Activated CD8-positive, alpha-beta memory T cell treated with anti-CD3 and anti-CD28 coated beads, Interleukin-2, amount 10 ng/mL, durations not matched to agents 7 days and 5 days (primary cell): ENCODE results near the gene TNFRSF1A. TPM values are rescaled to one million over a fixed set of nuclear protein-coding genes. Genes with fewer than 3 reads are reported as not detected.

Source experiments
- ATAC-seq: fragments of 150-1000 bp; cut with Tn5 transposase; one replicate; pipeline ENCODE4 v1.10.0; 2021; ENCODE audit warnings: moderate library complexity
- CTCF ChIA-PET: fragments of 350-600 bp; sonication (Branson Sonifier 250); formaldehyde crosslinking; loops from one replicate; lab custom pipeline; 2021; ENCODE audit warnings: antibody characterized with exemption; lab: Charles Lee
- DNase-seq: peaks from one replicate; pipeline ENCODE4 v3.0.0-alpha.2; 2020
- H3K27ac Mint-ChIP-seq: one replicate; pipeline ENCODE4 v1.8.0; 2021; ENCODE audit warnings: mild to moderate bottlenecking, mixed read lengths
- H3K27me3 Mint-ChIP-seq: one replicate; pipeline ENCODE4 v1.8.0; 2021; ENCODE audit warnings: mixed read lengths
- H3K36me3 Mint-ChIP-seq: one replicate; pipeline ENCODE4 v1.8.0; 2021; ENCODE audit warnings: mild to moderate bottlenecking, mixed read lengths
- H3K4me1 Mint-ChIP-seq: one replicate; pipeline ENCODE4 v1.8.0; 2021; ENCODE audit warnings: mixed read lengths
- H3K4me3 Mint-ChIP-seq: one replicate; pipeline ENCODE4 v1.8.0; 2021; ENCODE audit warnings: mild to moderate bottlenecking, moderate library complexity, mixed read lengths
- H3K9me3 Mint-ChIP-seq: one replicate; pipeline ENCODE4 v1.8.0; 2022; ENCODE audit warnings: low read depth, mixed read lengths
- total RNA-seq, 2 experiments: library from RNA; stranded (reverse); gene quantifications; one replicate each; pipeline ENCODE4 v1.2.3, GENCODE V29; 2021

Gene TNFRSF1A
- total RNA-seq, 2 experiments from 2014 or later = 63.3 to 71.5 TPM

DNA sequence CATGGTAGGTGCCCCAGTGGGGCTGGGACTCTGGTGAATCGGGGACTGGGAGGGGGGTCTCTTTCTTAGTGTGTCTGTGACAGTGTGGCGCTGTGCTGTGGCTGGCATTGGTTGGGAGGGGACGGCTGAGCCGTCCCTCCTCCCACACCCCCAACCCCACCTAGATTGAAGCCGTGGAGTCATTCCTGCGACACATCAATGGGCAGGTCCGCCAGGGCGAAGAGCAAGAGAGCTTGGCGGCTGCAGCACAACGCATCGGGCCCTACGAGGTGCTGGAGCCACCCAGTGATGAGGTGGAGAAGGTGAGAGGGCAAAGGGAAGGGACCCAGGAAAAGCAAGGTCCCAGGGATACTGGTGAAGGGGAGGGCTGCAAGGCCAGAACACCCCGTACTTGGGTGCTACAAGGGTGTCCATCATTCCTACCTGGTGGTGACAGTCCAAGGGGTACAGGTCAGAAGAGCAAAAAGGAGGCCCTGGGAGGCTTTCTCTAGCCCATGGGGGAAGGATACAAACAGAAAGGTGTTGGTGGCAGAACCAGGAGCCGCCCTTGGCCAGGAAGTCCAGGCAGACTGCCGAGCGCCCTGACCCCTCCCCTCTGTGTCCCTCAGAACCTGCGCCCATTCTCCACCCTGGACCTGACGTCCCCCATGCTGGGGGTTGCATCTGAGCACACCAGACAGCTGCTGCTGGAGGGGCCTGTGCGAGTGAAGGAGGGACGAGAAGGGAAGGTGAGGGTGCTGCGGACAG, 24.0 kb downstream of the TNFRSF1A start:
- peaks cover 23% of the 10 kb centered on the region for H3K4me1 Mint-ChIP-seq
- ATAC-seq (peak; percentile 27), DNase-seq (no peak)
- peaks cover 1% of the 10 kb centered on the region for H3K36me3 Mint-ChIP-seq
- H3K27me3 Mint-ChIP-seq = no peaks in the 10 kb centered on the region
- CTCF ChIA-PET = interaction anchor here (1.1 kb wide), 1 partner anchor 17 kb away, joined by 3 read pairs; no protein-coding TSS in a partner anchor
- no peak overlapping the region for H3K27ac Mint-ChIP-seq
- no peaks in the 10 kb centered on the region for H3K9me3 Mint-ChIP-seq
- no peak overlapping the region for H3K4me3 Mint-ChIP-seq

DNA sequence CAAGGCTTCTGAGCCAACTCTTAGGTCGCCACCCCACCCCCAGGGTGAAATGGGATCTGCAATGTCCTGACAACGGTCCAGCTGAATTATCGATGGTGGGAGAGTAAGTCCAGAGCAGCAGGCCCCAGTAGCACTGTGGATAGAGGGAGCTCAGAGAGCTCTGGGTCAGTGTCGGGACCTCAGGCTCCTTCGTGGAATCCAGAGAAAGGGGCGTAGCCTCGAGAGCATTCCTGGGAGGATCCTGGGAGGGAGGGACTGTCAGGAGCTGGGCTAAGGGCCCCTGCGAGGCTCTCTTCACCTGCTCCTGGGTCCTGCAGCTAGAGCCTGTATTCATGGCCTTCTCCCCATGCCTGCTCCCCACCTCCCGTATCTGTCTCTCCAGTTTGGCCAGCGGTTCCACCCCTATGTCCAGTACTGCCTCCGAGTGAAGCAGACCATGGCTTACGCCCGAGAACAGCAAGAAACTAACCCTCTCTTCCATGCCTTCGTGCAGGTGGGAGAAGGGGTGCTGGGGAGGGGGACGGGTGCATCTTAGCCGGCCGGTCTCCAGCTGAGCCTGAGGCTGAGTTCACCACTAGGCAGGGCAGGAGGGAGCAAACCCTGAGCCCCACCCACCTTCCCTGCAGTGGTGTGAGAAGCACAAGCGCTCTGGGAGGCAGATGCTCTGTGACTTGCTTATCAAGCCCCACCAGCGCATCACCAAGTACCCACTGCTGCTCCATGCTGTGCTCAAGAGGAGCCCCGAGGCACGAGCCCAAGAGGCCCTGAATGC, 24.8 kb downstream of the TNFRSF1A start:
- ATAC-seq = no peak
- no peaks in the 10 kb centered on the region for H3K9me3 Mint-ChIP-seq
- peaks cover 1% of the 10 kb centered on the region for H3K36me3 Mint-ChIP-seq
- H3K27ac Mint-ChIP-seq = no peak overlapping the region
- H3K27me3 Mint-ChIP-seq = no peaks in the 10 kb centered on the region
- no peak for DNase-seq
- H3K4me3 Mint-ChIP-seq = no peak overlapping the region
- H3K4me1 Mint-ChIP-seq = peaks cover 25% of the 10 kb centered on the region
- CTCF ChIA-PET = no interaction called here

DNA sequence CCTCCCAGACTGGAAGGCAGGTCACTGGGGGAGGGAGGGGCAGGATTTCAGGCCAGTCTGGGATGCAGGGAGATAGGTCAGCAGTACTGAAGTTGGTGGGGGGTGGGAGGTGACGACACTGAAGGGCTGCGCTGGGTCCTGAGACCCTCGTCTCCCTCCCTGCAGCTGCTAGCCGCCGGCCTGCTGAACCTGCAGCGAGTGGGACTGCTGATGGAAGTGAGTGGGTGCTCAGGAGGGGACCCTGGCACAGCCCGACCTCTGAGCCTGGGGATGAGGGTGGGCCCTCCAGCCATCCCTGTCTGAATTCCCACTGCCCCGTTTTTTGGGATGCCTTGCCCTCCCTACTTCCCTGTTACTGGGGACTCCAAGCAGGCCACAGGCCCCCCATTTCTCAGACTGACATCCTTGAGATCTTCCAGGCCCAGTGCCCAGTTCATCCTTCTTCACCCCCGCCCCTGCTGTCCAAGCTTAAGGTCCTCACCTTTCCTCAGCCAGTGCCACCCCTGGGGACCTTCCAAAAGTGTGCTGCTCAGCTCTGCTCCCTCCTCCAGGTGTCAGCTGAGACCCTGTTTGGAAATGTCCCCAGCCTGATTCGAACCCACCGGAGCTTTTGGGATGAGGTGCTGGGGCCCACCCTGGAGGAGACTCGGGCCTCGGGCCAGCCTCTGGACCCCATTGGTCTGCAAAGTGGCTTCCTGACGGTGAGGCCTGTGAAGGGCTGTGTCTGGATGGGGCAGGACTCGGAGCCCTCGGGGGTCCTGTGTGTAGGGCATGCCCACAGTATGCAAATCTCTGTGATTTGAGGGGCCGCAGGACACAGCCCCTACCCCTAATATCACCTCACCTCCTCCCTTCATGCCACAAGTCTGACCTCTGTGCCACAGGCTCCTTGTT, 25.9 kb downstream of the TNFRSF1A start:
- peaks cover 22% of the 10 kb centered on the region for H3K4me1 Mint-ChIP-seq
- no peak for ATAC-seq
- no peak for DNase-seq
- no peak overlapping the region for H3K4me3 Mint-ChIP-seq
- H3K27me3 Mint-ChIP-seq = peaks cover 5% of the 10 kb centered on the region
- CTCF ChIA-PET = no interaction called here
- H3K27ac Mint-ChIP-seq = no peak overlapping the region
- no peaks in the 10 kb centered on the region for H3K9me3 Mint-ChIP-seq
- H3K36me3 Mint-ChIP-seq = no peaks in the 10 kb centered on the region

DNA sequence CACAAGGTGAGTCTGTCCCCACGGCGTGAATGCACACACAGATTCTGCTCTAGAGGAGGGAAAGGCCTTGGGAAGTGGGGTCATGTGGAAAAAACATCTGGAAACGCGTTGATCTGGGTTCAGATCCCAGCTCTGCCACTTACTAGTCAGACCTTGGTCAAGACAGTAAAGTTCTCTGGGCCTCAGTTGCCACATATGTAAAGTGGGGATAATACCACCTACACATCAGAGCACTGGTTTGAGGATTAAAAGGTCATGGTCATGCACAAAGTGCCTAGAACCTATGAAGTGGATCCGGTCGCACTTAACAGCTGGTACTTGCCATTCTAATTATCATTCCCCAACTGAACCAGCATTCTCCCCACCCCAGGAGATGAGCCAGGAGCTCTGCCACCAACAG, 26.7 kb downstream of the TNFRSF1A start:
- peaks cover 22% of the 10 kb centered on the region for H3K4me1 Mint-ChIP-seq
- H3K36me3 Mint-ChIP-seq = no peaks in the 10 kb centered on the region
- DNase-seq = no peak
- no peak overlapping the region for H3K4me3 Mint-ChIP-seq
- H3K9me3 Mint-ChIP-seq = no peaks in the 10 kb centered on the region
- H3K27ac Mint-ChIP-seq = no peak overlapping the region
- no peak for ATAC-seq
- CTCF ChIA-PET = interaction anchor here (0.9 kb wide), 1 partner anchor 36 kb away, joined by 3 read pairs; no protein-coding TSS in a partner anchor
- peaks cover 6% of the 10 kb centered on the region for H3K27me3 Mint-ChIP-seq

DNA sequence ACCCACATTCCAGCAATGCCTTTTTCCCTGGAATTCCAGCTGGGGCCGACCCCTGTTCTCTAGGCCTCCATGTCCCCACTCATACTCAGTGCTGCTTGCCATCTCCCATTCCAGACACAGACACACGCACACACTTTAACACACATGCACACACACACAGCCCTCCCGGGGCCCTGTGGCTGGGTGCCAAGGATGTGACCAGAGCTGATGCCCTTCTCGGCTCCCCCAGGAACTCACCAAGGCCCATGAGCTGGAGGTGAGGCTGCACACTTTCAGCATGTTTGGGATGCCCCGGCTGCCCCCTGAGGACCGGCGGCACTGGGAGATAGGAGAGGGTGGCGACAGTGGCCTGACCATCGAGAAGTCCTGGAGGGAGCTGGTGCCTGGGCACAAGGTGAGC, 27.1 kb downstream of the TNFRSF1A start:
- DNase-seq (no peak), ATAC-seq (no peak)
- H3K4me3 Mint-ChIP-seq = no peak overlapping the region
- no peaks in the 10 kb centered on the region for H3K9me3 Mint-ChIP-seq
- CTCF ChIA-PET = interaction anchor here (0.9 kb wide), 1 partner anchor 36 kb away, joined by 3 read pairs; no protein-coding TSS in a partner anchor
- H3K27ac Mint-ChIP-seq = no peak overlapping the region
- peaks cover 9% of the 10 kb centered on the region for H3K27me3 Mint-ChIP-seq
- H3K36me3 Mint-ChIP-seq = no peaks in the 10 kb centered on the region
- H3K4me1 Mint-ChIP-seq = peaks cover 22% of the 10 kb centered on the region

DNA sequence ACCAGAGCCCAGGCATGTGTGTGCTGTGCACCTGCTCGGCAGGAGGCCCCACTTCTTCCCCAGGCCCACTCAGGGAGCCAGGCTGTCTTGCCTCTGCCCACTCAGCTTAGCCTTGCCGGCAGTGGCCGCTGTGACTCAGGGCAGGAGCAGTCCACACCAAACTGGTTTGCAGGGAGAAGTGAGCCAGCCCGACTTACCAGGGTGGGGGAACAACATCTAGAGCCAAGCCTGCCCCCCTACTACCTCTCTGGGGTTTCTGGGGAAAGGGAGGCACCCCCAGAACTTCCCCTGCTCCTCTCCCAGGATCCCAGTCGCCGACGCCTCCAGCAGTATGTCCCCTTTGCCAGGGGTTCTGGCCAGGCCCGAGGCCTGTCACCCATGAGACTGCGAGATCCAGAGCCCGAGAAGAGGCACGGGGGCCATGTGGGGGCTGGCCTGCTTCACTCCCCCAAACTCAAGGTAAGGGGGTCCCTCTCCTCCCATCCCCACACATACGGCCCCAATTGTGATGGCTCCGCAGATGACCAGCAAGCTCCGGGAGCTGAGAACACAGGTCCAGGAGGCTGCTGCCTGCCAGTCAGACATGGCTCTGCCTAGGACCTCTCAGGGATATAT, 28.4 kb downstream of the TNFRSF1A start:
- peaks cover 17% of the 10 kb centered on the region for H3K27me3 Mint-ChIP-seq
- no peak for ATAC-seq

DNA sequence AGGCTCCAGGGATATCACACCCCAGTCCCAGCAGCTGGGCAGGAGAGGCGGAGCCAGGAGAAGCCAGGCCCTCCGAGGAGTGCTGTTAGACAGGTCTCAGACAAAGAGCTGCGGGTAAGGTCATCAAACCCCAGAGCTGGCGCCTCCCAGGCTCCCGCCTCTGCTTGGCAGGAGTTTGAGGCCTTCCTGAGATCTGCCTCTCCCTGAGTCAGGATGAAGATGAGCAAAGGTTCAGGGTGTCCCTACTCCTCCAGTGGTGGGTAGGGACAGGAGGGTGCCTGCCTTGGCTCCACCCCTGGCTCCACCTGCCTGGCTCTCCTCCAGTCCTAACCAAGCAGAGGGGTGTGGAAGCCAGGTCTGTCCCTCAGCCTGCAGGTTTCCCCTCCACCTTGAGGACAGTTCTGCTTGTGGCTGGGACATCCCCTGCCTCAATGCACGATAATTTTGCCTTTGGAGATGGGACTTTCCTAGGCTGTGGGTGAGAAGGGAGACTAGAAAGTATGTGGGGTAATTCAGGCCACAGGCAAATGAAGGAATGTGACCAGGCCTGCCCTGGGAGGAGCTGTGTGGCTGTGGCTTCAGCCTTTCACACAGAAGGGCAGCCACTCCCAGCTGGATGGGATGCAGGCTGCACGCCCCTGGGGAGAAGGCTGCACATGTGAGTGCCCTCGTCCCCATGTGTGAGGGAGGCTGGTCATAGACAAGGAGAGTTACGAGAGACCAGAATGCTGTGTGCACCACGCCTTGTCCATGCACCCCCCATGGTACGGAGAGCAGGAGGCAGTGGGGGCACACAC, 29.1 kb downstream of the TNFRSF1A start:
- Mint-ChIP-seq H3K9me3 (no peaks in the 10 kb centered on the region), H3K4me3 (no peak overlapping the region), H3K4me1 (peaks cover 8% of the 10 kb centered on the region), H3K27me3 (peaks cover 18% of the 10 kb centered on the region), H3K36me3 (no peaks in the 10 kb centered on the region), H3K27ac (no peak overlapping the region)
- ATAC-seq (no peak), DNase-seq (no peak)
- CTCF ChIA-PET = no interaction called here

More for the DNA sequence above, 28.4 kb downstream of the TNFRSF1A start:
- no peak overlapping the region for H3K4me3 Mint-ChIP-seq
- no peak overlapping the region for H3K27ac Mint-ChIP-seq
- CTCF ChIA-PET = interaction anchor here (0.7 kb wide), 1 partner anchor 9 kb away, joined by 3 read pairs; no protein-coding TSS in a partner anchor
- DNase-seq = no peak
- H3K36me3 Mint-ChIP-seq = no peaks in the 10 kb centered on the region
- H3K4me1 Mint-ChIP-seq = peaks cover 15% of the 10 kb centered on the region
- no peaks in the 10 kb centered on the region for H3K9me3 Mint-ChIP-seq

DNA sequence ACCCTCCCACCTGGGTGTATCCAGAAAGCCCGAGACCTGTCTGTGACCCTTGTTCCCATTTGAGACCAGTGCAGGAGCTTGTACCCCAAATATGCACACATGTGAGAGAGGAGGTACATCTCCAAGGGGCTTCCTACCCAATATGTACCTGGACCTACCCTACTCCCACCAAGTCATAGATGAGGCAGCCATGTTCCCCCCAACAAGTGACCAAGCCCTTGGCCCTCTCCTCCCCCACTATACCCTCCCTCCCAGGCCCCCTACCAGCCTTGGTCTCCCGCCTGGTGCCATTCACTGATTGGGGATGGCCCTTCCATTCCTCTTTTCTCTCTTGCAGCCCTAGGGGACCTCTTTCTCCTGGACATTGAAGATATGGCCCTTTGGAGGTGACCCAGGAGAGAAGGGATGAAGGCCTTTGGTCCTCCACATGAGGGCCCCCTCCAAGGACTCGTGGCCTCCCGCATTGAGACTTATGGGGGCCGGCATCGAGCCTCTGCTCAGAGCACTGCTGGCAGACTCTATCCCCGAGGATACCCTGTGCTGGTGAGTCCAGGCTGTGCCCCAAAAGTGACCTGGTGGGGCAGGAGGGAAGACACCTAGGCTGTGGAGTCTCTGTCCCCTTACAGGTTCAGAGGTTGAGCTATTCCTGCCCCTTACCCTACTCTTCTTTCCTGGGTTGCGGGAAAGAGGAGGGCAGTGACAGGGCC, 29.9 kb downstream of the TNFRSF1A start:
- CTCF ChIA-PET = no interaction called here
- DNase-seq = no peak
- ATAC-seq = no peak
- Mint-ChIP-seq H3K27ac (no peak overlapping the region), H3K36me3 (no peaks in the 10 kb centered on the region), H3K27me3 (peaks cover 19% of the 10 kb centered on the region), H3K9me3 (no peaks in the 10 kb centered on the region), H3K4me1 (peaks cover 6% of the 10 kb centered on the region), H3K4me3 (no peak overlapping the region)

DNA sequence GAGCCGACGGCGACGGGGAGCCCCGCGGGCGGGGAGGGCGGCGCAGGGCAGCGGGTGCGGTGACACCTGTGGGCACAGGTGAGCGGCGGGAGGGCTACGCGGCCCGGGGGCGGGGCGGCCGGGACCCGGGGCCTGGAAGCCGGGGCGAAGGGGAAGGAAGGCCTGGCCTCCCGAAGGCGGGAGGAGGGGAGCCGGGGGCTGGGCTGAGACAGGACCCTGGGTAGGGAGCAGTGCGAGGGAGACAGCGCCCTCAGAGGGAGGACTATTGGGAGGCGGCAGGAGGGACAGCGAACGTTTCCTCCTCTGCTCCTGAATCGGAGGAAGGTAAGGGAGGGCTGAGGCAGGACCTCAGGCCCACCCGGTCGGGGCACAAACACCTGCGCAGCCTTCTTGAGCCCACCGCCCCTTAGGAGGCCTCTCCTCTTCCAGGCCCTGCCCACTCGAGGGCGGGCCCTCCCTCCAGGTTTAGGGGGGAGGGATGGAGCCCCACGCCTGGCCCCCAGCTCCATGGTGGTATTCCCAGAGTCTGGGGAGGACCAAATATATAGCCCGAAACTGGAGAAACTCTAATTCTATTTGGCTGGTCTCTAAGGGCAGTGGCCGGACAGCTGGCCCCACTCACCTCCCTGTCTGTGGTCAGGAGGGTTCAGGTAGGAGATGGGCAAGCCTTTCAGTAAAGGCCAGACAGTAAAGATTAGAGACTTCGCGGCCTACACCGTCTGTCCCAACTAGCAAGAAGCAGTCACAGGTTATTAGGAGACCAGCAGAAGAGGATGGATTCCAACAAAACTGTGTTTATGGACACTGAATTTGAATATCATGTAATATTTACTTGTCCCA, 30.9 kb downstream of the TNFRSF1A start:
- DNase-seq (no peak), ATAC-seq (no peak)
- Mint-ChIP-seq H3K27ac (no peak overlapping the region), H3K27me3 (peaks cover 19% of the 10 kb centered on the region), H3K4me3 (no peak overlapping the region), H3K4me1 (peaks cover 6% of the 10 kb centered on the region), H3K9me3 (no peaks in the 10 kb centered on the region), H3K36me3 (no peaks in the 10 kb centered on the region)
- CTCF ChIA-PET = no interaction called here

DNA sequence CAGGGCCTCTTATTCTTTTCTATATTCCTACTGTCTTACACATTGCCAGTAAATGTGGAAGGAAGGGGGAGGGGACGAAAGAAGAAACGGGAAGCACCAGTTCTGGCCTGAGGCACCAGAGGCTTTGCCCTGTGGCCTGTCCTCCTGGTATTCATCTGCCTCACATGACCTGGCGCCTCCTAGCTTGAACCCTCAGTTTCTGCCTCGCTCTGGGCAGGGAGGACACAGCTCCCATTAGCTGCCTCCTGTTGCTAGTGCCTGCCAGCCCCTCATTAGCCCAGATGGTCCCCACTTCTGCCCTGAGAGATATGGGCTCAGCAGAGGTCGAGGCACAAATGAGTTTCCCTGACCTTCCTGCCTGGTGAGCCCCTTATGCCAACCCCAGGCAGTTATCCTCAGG, 34.3 kb downstream of the TNFRSF1A start:
- CTCF ChIA-PET = interaction anchor here (1.1 to 1.4 kb wide), 2 partner anchors 15 to 21 kb away, joined by 3 read pairs; no protein-coding TSS in a partner anchor
- Mint-ChIP-seq H3K27me3 (peaks cover 29% of the 10 kb centered on the region), H3K9me3 (no peaks in the 10 kb centered on the region), H3K4me3 (no peak overlapping the region), H3K27ac (no peak overlapping the region), H3K36me3 (no peaks in the 10 kb centered on the region), H3K4me1 (peaks cover under 1% of the 10 kb centered on the region)
- ATAC-seq (no peak), DNase-seq (no peak)

DNA sequence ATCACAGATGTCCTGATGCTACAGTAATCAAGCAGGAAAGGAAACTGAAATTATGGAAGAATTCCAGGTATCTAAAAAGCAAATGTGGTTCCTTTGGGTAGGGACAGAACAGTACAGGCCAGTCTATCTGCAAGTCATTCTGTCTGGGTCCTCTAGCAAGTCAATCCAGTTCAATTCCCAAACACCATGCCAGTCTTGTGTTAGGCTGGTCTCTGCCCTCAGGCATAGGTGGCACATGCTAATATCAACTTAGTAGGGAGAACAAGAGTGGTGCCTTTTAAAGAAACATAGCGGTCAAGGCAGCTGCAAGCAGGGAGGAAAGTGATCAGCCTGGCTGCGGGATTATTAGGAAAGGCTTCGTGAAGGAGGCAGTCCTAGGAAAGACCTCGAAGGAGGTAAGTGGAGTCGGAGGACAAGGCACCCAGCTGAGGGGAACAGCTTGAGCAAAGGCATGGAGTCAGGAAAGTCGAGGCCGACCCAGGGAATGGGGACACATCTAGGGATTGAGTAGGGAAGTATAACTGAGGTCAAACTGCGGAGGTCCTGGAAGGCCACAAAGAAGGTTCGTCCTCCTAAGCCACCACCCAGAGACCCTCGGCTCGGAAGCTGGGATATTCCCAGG, 35.2 kb downstream of the TNFRSF1A start:
- H3K36me3 Mint-ChIP-seq = no peaks in the 10 kb centered on the region
- no peak overlapping the region for H3K4me3 Mint-ChIP-seq
- H3K27ac Mint-ChIP-seq = no peak overlapping the region
- ATAC-seq = no peak
- no peaks in the 10 kb centered on the region for H3K9me3 Mint-ChIP-seq
- H3K4me1 Mint-ChIP-seq = no peaks in the 10 kb centered on the region
- no peak for DNase-seq
- peaks cover 33% of the 10 kb centered on the region for H3K27me3 Mint-ChIP-seq
- CTCF ChIA-PET = no interaction called here
